NCI-H146 treated with DMSO at 0.1 percent for 48 hours (cell line): ENCODE data around the gene PRKAR1B.

Source experiments
- DNase-seq: peaks from one replicate; lab custom pipeline; 2025; ENCODE audit not compliant: unreplicated experiment; lab: John Stamatoyannopoulos, UW

The PRKAR1B gene

DNA sequence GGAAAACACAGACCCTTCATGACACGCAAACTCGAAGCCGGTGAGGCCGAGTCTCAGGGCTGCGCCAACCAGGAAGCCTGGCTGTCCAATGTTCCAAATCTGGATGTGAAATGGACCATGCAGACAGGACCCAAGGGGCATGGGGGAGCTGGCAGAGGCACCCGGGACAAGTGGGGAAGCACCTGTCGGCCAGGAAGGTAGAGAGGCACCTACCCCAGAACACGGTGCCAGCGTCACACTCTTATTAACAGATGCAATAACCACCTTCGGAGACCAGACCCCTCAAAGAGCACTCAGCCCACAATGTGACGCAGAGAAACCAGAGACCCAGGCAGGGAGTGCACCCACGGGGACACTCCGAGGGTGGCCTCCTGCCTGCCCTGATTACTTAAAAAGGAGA, 119.1 kb downstream of the PRKAR1B start:
- no peak for DNase-seq

DNA sequence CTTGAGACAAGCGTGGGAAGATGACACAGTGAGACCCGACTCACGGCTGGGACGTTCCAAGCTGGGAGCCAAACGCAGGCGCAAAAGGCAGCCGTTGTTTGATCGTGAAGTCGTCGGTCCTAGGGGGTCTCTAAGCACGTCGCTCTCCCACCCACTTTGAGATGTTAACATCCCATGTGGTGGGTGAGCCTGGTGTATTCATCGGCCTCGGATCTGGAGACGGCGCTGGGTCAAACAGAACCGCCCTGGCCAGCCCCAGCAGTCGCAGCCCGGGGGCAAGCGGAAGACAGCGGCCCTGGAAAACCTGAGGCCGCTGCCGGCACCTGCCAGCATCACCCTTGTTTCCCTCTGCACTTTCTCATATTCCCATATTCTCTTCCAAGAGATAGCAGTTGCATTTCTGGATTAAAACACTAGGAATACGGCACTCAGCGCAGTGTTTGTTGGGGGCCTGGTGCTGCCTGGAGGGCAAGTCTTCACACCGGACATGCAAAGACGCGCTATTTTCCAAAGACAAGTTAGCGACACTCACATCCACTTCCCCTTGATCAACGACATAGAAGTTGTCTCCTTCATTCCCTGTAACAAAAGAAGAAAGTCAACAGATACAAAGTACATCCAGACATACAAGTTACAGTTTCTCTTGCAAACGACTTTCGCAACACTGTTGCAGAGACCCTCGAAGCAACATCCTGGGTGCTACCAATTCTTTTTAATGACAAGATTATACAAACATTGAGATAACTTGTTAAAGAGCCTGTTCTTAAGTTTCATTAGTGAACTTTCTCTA, 121.2 kb downstream of the PRKAR1B start:
- no peak for DNase-seq

DNA sequence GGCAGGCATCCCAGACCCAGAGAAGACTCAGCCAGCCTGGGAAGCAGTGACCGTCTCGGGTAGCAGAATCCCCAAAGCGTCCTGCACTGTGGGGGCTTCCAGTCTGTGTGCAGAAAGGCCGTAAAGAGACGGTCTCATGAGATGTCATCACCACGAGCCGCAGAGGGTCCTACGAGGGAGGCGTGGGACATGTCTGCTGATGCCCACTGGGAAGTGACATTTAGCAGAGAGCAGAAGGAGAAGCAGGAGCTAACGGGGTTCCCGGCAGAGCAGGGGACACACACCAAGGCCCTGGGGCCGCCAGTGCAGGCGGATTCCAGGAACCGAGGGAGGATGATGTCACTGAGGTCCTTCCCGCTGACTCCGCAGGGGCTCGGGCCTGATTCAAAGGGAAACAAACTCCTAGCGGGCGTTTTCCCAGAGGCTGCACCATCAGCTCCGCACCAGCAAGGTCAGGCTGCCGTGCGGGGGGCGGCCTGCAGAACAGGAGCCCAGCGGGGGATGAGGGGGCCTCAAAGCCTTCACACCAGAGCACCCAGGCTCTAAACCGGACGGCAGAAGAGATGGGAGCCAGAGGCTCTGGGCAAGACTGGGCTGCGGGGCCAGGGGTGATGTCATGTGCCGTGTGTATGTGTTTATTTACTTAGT, 122.1 kb downstream of the PRKAR1B start:
- DNase-seq = no peak

DNA sequence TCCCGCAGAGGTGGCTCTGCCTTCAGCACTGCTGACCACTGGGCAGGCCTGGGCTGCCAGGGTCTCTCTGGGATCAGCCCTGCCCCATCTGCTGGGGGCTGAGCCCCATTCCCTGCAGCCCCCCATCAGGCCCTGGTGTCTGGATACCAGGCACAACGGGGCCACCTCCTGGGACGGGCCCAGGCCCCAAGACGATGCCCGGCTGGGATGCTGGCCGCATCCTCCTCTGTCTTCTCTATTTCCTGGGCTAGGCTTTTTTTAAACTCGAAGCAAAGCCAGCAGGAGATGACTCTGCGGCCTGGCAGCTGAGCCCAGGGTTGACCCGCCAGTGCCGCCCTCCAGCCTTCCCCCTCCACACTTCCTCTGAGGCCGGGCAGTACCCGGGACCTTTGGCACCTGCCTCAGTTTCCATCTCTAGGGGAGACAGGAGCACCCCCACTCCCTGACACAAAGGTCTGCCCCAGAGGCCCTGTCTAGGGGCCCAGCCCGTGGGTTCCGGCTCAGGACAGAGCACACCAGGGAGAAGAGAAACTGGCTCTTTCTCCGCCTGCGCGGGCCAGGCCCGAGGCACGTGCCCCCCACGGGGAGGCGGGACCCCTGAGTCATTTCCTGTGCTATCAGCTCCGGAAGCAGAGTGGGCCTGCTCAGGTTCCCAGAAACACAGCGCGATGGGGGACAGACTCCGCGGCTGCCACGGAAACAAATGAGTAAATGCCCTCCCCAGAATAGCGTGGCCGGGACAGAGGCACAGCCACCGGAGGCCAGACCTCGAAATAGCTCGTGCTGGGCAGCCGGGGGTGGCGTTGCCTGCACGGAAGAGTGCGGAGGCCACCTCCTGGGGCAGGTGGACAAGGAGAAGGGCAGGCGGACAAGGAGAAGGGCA, 122.8 kb downstream of the PRKAR1B start:
- no peak for DNase-seq

DNA sequence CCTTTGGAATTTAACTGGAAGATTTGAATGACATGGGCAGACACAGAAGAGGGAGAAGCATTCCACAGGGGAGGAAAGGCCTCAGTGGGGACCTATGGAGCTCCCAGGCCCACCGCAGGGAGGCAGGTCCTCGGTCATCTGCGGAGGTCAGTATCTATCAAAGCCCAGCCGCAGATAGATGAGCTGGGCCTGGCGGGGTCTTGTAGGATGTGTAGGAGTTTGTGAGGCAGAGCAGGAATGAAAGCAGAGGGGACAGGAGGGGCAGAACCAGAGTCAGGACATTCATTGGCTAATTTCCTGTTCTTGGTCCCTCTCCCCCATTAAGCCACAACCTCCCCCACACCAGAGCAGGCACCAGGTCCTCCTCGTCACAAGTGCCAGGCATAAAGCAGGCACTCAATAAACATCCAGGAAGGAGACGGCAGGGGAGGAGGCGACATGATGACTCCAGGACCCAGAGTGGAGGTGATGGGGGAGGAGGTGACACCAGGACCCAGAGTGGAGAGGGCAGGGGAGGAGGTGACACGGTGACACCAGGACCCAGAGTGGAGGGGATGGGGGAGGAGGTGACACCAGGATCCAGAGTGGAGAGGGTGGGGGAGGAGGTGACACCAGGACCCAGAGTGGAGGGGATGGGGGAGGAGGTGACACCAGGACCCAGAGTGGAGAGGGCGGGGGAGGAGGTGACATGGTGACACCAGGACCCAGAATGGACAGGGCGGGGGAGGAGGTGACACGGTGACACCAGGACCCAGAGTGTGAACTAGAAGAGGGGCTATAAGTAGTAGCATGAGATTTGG, 123.7 kb downstream of the PRKAR1B start:
- DNase-seq = no peak

DNA sequence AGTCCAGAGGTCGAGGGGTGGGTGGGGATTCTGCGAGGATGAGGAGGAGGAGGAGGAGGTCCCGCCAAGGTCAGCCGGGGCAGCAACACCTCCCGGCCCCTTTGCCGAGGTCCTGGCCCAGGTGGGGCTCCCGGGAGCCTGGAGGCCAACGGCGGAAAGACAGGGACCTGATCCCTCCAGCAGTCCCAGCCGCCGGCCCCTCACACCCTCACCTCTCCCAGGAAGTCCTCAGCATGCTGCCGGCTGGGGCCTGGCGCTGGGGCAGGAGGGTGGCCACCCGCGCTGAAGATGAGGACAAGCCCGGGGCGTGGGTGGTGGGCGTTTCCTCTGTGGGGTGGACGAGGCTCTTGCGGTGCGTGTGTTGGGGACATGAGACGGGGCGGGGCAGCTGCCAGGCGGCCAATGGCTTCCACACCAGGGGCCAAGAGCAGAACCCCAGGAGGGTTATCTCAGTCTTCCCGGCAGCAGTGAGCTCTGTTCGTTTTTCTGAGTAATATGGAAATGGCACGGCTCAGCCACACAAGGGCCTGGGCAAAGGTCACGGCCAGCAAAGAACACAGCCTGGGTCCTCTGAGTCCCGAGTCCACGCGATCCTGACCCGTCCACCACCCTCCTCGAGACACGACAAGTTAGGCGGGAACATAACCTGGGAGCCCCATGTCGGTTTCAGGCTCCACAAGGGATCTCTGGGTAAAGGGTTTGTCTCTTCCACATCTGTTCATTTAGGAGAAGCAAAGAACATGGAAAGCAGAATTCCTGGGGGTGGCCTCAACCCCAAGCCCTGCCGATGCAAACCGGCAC, 124.5 kb downstream of the PRKAR1B start:
- DNase-seq = no peak

DNA sequence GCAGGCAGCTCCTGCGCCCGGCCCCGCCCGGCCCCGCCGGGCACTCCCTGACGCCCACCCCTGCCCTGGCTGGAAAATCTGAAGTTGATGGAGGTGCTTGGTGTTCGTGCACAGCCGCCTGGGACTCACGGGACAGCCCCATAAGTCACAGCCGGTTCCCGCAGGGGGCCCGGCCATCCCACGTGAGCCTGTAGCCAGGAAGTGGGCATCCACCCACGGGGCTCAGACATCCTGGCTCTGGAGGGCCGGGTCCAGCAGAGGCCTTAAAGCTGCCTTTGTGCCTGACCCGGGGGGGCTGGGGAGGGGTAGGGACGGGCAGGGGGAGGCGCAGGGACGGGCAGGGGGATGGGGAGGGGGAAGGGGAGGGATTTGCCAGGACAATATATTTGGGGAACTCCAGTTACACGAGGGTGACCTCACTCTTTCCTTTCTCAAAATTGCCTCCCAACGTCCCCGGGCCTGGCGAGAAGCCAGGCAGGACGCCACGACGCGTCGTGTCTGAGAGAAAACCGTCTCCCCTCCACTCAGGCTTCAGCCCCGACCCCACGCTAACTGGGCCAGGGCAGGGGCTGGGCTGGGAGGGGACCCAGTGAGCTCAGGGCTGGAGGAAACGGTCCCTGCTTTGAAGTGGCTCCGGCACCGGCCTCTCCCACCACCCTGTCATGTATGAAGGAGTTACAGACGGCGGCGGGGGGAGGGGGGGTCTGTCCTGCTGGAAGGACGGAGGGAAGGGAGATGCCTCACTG, 125.3 kb downstream of the PRKAR1B start:
- no peak for DNase-seq

DNA sequence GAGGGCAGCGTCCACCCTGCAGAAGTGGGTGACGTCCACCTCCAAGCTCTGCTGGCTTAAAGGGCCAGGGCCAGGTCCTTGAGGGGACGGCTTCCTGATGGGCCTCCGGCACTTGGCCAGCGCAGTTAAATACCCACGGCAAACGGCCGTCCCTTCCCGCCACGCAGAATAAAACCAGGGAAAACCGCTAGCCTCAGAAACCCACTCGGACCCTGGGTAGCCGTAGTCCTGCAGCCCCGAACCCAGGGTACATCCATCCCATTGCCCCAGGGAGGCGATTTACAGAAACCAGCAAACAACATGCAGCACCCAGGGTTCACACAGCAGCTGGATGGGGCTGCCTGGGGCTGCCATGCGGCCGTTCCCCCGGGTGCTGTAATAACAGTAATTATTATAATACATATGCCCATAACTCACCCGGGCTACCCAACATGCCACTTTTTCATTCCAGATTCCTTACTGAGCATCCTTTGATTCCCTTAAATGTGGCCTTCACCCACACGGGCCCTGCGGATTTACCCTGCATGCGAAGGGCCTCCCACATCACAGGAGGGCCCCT, 126.0 kb downstream of the PRKAR1B start:
- DNase-seq = no peak

DNA sequence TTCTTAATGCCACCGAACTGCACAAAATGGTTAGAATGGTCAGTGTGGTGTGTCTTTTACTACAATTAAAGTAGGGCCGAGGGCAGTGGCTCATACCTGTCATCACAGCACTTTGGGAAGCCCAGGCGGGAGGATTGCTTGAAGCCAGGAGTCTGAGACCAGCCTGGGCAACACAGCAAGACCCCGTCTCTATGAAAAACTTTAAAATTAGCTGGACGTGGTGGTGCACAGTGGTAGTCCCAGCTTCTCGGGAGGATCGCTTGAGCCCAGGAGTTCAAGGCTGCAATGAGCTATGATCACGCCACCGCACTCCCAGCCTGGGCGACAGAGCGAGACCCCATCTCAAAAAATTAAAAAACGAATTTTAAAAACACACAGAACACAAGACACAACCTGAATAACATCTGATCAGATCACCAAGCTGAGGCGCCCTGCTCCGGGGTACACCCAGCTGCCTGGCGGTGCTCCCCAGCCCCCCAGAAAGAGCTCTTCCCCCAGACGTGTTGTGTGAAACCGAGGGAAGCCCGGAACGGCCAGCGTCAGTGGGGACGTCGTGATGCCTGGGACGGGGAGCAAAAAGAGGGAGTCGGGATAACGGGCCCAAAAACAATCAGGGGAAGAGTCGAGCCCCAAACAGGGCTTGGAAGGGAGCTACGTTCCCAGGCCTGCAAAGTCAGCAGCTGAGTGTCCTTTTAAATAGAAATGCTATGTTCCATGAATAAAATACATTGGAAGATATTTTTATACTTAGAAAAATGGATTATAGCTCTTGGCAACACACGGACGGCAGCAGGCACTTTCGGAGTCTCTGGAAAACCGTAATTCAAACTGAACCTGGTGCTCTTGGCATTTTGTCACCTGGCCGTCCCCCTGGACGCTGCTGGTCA, 126.7 kb downstream of the PRKAR1B start:
- DNase-seq = no peak

DNA sequence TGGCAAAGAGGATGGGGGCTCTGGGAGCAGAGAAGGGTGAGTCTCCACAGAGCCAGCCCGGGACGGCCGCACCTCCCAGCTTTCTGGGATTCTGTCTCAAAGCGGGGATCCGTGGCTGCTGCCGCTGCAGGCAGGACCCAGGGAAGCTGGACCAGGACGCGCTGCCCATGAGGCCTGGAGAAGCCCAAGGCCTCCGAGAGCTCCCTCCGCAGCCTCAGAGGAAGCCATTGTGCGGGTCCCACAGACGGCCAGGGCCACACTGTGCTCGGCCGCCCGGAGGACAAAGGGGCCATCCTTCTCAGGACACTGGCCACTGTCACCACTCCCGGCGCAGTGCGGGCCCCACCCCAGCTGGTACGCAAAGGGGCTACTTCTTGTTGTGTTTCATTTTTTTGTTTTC, 128.2 kb downstream of the PRKAR1B start:
- DNase-seq = no peak

DNA sequence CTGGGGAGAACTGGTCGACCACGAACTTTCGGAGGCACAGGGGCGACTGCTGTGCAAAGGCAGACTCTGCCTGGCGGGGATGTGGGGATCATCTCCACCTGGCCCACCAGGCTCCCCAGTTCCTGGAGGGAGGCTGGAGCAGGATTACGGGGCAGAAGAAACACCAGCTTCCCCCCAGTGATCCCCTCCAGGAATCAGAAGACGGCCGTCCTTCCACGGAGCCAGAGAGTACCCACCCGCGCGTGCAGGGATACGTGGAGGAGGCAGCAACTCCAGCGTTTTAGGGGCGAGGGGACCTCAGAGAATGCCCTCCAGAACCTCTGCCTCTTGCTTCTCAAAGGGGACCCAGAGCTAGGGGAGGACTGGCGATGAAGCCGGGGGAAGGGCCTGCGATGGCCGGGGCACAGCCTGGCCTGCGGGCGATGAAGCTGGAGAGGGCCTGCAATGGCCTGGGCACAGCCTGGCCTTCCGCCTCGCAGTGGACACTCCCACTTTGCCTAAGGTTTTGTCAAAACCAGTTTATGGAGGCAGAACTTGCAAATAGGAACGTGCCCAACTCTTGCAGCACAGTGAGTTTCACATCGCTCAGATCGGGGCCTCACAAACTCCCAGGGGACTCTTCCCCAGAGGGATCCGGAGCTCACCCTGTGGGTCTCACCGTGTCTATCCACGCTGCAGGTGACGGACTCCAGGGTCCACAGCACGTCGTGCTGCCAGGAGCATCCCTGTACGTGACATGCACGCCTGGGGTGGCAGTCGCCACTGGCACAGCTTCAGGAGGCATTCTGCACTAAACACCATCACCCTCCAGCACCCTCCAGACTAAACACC, 129.5 kb downstream of the PRKAR1B start:
- DNase-seq = no peak

DNA sequence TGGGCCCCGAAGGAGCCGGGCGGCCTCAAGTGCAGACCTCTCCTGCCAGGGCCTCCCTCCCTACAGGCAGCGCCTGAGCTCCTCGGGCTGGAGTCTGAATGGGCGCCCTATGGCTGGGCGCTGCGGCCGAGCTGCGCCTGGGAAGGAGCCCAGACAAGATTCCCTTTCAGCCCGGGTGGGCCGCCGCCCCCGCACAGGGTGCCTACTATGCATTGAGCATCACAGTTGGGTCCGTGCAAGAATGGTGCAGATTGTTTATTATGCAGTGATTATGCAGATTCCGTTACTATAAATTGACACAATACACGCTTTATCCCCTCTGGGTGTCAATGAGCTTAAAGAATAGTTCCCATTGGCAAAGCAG, 130.3 kb downstream of the PRKAR1B start:
- no peak for DNase-seq

DNA sequence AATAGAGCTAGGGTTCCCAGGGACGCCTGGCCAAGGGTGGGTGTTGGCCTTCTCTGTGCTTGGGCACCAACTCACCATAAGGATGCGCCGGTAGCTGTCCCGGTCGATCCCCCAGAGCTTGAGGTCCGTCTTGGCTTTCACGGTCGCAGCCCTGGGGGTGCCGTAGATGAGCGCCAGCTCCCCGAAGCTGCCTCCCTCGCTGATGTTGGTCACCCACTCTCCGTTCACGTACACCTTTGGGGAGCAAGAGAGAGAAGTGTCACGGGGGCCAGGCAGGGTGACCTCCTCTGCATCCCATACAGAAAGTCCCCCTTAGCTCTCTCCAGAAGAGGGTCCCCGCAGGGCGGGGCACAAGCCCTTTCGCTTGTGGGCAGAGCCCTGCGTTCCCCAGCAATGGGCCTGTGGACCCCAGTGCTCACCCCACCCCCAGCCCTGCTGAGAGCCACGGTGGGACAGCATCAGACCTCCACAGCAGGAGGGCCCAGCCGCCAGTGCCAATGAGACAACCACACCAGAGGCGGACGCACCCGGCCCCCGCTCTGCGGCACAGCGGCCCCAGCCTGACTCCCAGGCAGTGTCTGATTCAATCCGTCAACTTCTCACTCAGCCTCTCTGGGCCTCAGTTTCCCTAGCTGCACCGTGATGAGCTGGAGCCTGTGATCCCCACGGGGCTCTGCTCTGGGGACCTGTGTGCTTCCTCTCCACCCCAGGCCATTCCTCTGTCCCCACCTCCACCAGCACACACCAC, 130.8 kb downstream of the PRKAR1B start:
- DNase-seq = no peak

DNA sequence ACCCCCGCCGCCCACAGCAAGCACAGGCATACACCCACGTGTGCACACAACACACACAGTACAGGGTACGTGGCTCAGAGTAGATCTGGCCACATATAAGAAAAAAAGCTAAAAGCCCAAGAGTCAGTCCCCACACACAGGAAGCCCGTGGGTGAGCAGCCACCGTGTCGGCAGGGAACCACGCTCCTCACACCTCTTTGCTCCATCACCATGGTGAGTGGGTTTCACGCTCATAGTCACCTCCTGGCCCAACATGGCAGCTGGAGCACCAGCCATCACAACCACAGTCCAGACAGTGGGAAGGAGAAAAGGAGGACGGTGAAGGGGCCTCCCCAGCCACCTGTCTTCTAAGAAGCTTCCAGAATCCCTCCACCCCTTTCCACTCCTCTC, 131.5 kb downstream of the PRKAR1B start:
- no peak for DNase-seq

DNA sequence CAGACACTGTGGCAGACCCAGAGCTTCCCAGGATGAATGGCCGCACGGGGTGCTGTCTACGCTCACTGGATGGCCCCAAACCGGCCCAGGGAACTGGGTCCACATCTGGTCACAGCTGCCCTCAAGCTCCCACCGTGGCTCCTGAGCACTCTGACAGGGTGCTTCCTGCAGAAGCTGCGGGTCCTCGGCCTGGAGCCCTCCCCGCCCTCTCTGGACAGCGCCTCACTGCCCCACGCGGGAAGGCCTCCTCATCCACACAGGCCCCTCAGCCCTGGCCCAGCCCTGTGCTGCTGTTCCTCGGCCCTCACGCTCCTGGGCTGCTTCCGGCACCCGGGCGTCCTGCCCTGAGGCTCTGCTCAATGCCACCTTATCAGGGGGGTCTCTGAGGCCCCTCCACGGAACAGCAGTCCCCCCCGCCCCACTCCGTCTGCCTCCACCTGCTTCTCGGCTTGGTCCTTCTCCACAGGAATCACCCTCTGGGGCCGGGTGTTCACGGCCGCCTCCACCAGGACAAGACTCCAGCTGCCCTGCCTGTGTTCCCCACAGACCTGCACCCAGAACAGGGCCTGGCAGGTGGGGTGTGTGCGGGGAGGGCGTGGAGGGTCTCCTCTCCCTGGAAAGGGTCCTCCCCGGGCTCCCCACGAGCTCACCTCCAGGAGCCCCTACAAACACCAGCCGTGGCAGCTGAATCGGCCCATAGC, 132.0 kb downstream of the PRKAR1B start:
- DNase-seq = no peak
